Limb (tissue), 2 donors: ENCODE results near the gene CARD9.

Experiments
- DNase-seq, 2 donors: peaks; one replicate each; pipeline ENCODE4 v3.0.0-alpha.2; 2016; ENCODE audit errors: extremely low spot score in 2 of 2

Gene CARD9

GRCh38 chr9:136401173-136401922 is 27.9 kb upstream of the CARD9 start:
- DNase-seq, result no peak

GRCh38 chr9:136400038-136400834 is 26.8 kb upstream of the CARD9 start, which contains the start of gene SNAPC4:
Gene SNAPC4, minus strand, starts transcription at chr9:136400170. Its CDS starts 1,742 bp downstream, at chr9:136398428.
- DNase-seq, result peak; percentile 87 to 94

GRCh38 chr9:136399176-136400037 is 25.9 kb upstream of the CARD9 start:
- peak; percentile 12 to 45 for DNase-seq

GRCh38 chr9:136398286-136398685 is 24.8 kb upstream of the CARD9 start:
- no peak for DNase-seq

GRCh38 chr9:136397643-136398042 is 24.2 kb upstream of the CARD9 start:
- DNase-seq, result no peak

- no peak for DNase-seq
These were observed 22.7 kb upstream of the CARD9 start for GRCh38 chr9:136396219-136396515.

- no peak for DNase-seq
These were observed 22.1 kb upstream of the CARD9 start for GRCh38 chr9:136395345-136396218.

- no peak for DNase-seq
These were observed 21.5 kb upstream of the CARD9 start for GRCh38 chr9:136395020-136395340.

- DNase-seq, result no peak
These were observed 21.0 kb upstream of the CARD9 start for GRCh38 chr9:136394312-136395019.

GRCh38 chr9:136393531-136393930 is 20.1 kb upstream of the CARD9 start:
- no peak for DNase-seq

GRCh38 chr9:136392538-136393449 is 19.3 kb upstream of the CARD9 start:
- no peak for DNase-seq

GRCh38 chr9:136391737-136392537 is 18.5 kb upstream of the CARD9 start:
- no peak for DNase-seq

- DNase-seq, result no peak
These were observed 15.9 kb upstream of the CARD9 start for GRCh38 chr9:136389396-136389795.

- no peak for DNase-seq
These were observed 13.7 kb upstream of the CARD9 start for GRCh38 chr9:136387217-136387616.

GRCh38 chr9:136386018-136386417 is 12.5 kb upstream of the CARD9 start:
- DNase-seq, result no peak

- no peak for DNase-seq
These were observed 11.5 kb upstream of the CARD9 start for GRCh38 chr9:136385015-136385414.

- DNase-seq, result no peak
These were observed 10.0 kb upstream of the CARD9 start for GRCh38 chr9:136383436-136383835.

GRCh38 chr9:136381966-136382513 is 8.6 kb upstream of the CARD9 start:
- no peak for DNase-seq
